RWPE2 (cell line): ENCODE measurements around the gene HELZ2.
A peak's percentile ranks its signal among the peaks of the same experiment; 100 is the strongest.

Experiments
- ATAC-seq: fragments of 200-7000 bp; cut with Tn5 transposase; 3 replicates; pipeline ENCODE4 v1.9.1; 2021; ENCODE audit warnings: low read depth
- DNase-seq: peaks from one replicate; pipeline ENCODE4 v3.0.0-alpha.2; 2020; ENCODE audit warnings: low spot score
- H3K27ac ChIP-seq: fragments of 450-650 bp; 2 replicates; pipeline ENCODE4 v1.5.1; 2017; ENCODE audit warnings: mild to moderate bottlenecking; ENCODE audit not compliant: poor library complexity, severe bottlenecking
- H3K27me3 ChIP-seq: fragments of 250-450 bp; sonication (Bioruptor Pico); 2 replicates; pipeline ENCODE4 v1.5.1; 2021; ENCODE audit warnings: mild to moderate bottlenecking, moderate library complexity; ENCODE audit not compliant: insufficient read depth, poor library complexity, severe bottlenecking
- H3K36me3 ChIP-seq: fragments of 250-450 bp; sonication (Bioruptor Pico); 2 replicates; pipeline ENCODE4 v1.5.1; 2020; ENCODE audit warnings: low read depth, mild to moderate bottlenecking, moderate library complexity
- H3K4me1 ChIP-seq: fragments of 250-450 bp; sonication (Bioruptor Pico); 2 replicates; pipeline ENCODE4 v1.5.1; 2021; ENCODE audit warnings: mild to moderate bottlenecking, moderate library complexity; ENCODE audit not compliant: insufficient read depth, poor library complexity, severe bottlenecking
- H3K4me3 ChIP-seq: fragments of 250-450 bp; sonication (Bioruptor Pico); 2 replicates; pipeline ENCODE4 v1.5.1; 2021; ENCODE audit warnings: mild to moderate bottlenecking, moderate library complexity; ENCODE audit not compliant: severe bottlenecking
- H3K9me3 ChIP-seq: fragments of 250-450 bp; sonication (Bioruptor Pico); 2 replicates; pipeline ENCODE4 v1.5.1; 2021; ENCODE audit warnings: mild to moderate bottlenecking, moderate library complexity; ENCODE audit not compliant: severe bottlenecking
- CTCF ChIP-seq: fragments of 450-650 bp; IDR thresholded peaks from one replicate; pipeline ENCODE4 v1.5.1; 2017; ENCODE audit warnings: mild to moderate bottlenecking, moderate library complexity; ENCODE audit not compliant: poor library complexity, severe bottlenecking

HELZ2 gene

GRCh38 chr20:63619086-63619485, 45.0 kb upstream of the HELZ2 start:
- ATAC-seq (no peak), DNase-seq (peak; percentile 77)
- Histone ChIP-seq H3K4me1 (no peaks in the 10 kb centered on the region), H3K4me3 (no peak overlapping the region), H3K27ac (no peak overlapping the region), H3K9me3 (no peaks in the 10 kb centered on the region), H3K27me3 (no peaks in the 10 kb centered on the region), H3K36me3 (peaks cover 50% of the 10 kb centered on the region)
- TF ChIP-seq CTCF, result no peak

- no peak overlapping the region for H3K27ac ChIP-seq
- peak; percentile 7; the same call in 1 of the 3 replicates for ATAC-seq
- peaks cover 56% of the 10 kb centered on the region for H3K36me3 ChIP-seq
- DNase-seq, result peak; percentile 72
- no peaks in the 10 kb centered on the region for H3K4me1 ChIP-seq
- H3K9me3 ChIP-seq, result no peaks in the 10 kb centered on the region
- H3K4me3 ChIP-seq, result no peak overlapping the region
- no peak for TF ChIP-seq CTCF
- no peaks in the 10 kb centered on the region for H3K27me3 ChIP-seq
These were observed 44.4 kb upstream of the HELZ2 start for GRCh38 chr20:63618291-63618980.

- TF ChIP-seq CTCF, result no peak
- H3K4me3 ChIP-seq, result no peak overlapping the region
- H3K4me1 ChIP-seq, result no peaks in the 10 kb centered on the region
- no peaks in the 10 kb centered on the region for H3K27me3 ChIP-seq
- DNase-seq, result peak; percentile 80
- H3K36me3 ChIP-seq, result peaks cover 56% of the 10 kb centered on the region
- H3K9me3 ChIP-seq, result no peaks in the 10 kb centered on the region
- ATAC-seq, result no peak
- no peak overlapping the region for H3K27ac ChIP-seq
These were observed 43.8 kb upstream of the HELZ2 start for GRCh38 chr20:63617876-63618265.

GRCh38 chr20:63617092-63617875, 43.2 kb upstream of the HELZ2 start:
- no peak for TF ChIP-seq CTCF
- ATAC-seq (no peak), DNase-seq (peak; percentile 91)
- H3K27me3 ChIP-seq, result no peaks in the 10 kb centered on the region
- no peak overlapping the region for H3K27ac ChIP-seq
- H3K9me3 ChIP-seq, result no peaks in the 10 kb centered on the region
- no peak overlapping the region for H3K4me3 ChIP-seq
- H3K36me3 ChIP-seq, result peaks cover 56% of the 10 kb centered on the region
- no peaks in the 10 kb centered on the region for H3K4me1 ChIP-seq
